ENCODE results near the gene LTBP2. TPM values are rescaled to one million over a fixed set of nuclear protein-coding genes. Genes with fewer than 3 reads are reported as not detected.
"Not testable (repeated sequence)": the region's sequence is repeated elsewhere in the genome, so short reads cannot be mapped to it uniquely, and the experiment has no call there.

Gene LTBP2
- total RNA-seq, 1 donor from 2014 or later = 0.94 TPM

- no peak for DNase-seq
Measured at GRCh38 chr14:74551001-74551400, 61.0 kb downstream of the LTBP2 start.

- DNase-seq = no peak
Measured at GRCh38 chr14:74550071-74550470, 62.0 kb downstream of the LTBP2 start.

- DNase-seq = no peak
Measured at GRCh38 chr14:74549588-74549987, 62.4 kb downstream of the LTBP2 start.

GRCh38 chr14:74548881-74549280 is 63.2 kb downstream of the LTBP2 start:
- no peak for DNase-seq

GRCh38 chr14:74547331-74547927 is 64.6 kb downstream of the LTBP2 start:
- DNase-seq = no peak

GRCh38 chr14:74546416-74546815 is 65.6 kb downstream of the LTBP2 start:
- DNase-seq = no peak

- no peak for DNase-seq
Measured at GRCh38 chr14:74545386-74545785, 66.7 kb downstream of the LTBP2 start.

- no peak for DNase-seq
Measured at GRCh38 chr14:74543771-74544438, 68.1 kb downstream of the LTBP2 start.

GRCh38 chr14:74542056-74542685 is 69.9 kb downstream of the LTBP2 start:
- no peak for DNase-seq

- no peak for DNase-seq
Measured at GRCh38 chr14:74541225-74541624, 70.8 kb downstream of the LTBP2 start.

- no peak for DNase-seq
Measured at GRCh38 chr14:74539503-74539902, 72.5 kb downstream of the LTBP2 start.

- DNase-seq = no peak
Measured at GRCh38 chr14:74538411-74539391, 73.3 kb downstream of the LTBP2 start.

- not testable (repeated sequence) for DNase-seq
Measured at GRCh38 chr14:74536336-74536735, 75.7 kb downstream of the LTBP2 start.

- no peak for DNase-seq
Measured at GRCh38 chr14:74535756-74536325, 76.2 kb downstream of the LTBP2 start.

- DNase-seq = no peak
Measured at GRCh38 chr14:74533576-74533975, 78.5 kb downstream of the LTBP2 start.

- no peak for DNase-seq
Measured at GRCh38 chr14:74532246-74532645, 79.8 kb downstream of the LTBP2 start.

- DNase-seq = no peak
Measured at GRCh38 chr14:74531467-74531866, 80.6 kb downstream of the LTBP2 start.

GRCh38 chr14:74531006-74531405 is 81.0 kb downstream of the LTBP2 start:
- DNase-seq = no peak

- DNase-seq = no peak
Measured at GRCh38 chr14:74528886-74529285, 83.2 kb downstream of the LTBP2 start.

- DNase-seq = no peak
Measured at GRCh38 chr14:74528406-74528805, 83.6 kb downstream of the LTBP2 start.

- no peak for DNase-seq
Measured at GRCh38 chr14:74527736-74528280, 84.2 kb downstream of the LTBP2 start.

All from occipital lobe (tissue), 2 donors.